Activated CD8-positive, alpha-beta memory T cell treated with anti-CD3 and anti-CD28 coated beads for 48 hours (primary cell): ENCODE results near the gene ZNF750.

Experiments
- DNase-seq, 3 experiments: peaks; one replicate each; pipeline ENCODE4 v3.0.0-alpha.2; 2020; ENCODE audit warnings: low read depth in 2 of 3, low spot score in 2 of 3

ZNF750 gene

GRCh38 chr17:82839617-82840292 lies at the start of gene ZNF750:
ZNF750 (minus strand) TSS chr17:82840022; CDS start chr17:82832454, 7,568 bp downstream.
- no peak for DNase-seq

- no peak for DNase-seq
Observed at GRCh38 chr17:82888583-82889495, 49.0 kb upstream of the ZNF750 start.

- no peak for DNase-seq
Observed at GRCh38 chr17:82887255-82888164, 47.7 kb upstream of the ZNF750 start.

GRCh38 chr17:82884970-82885353 lies 45.1 kb upstream of the ZNF750 start:
- DNase-seq, result peak in 1 of 3 experiments; percentile 33

GRCh38 chr17:82884341-82884969 lies 44.6 kb upstream of the ZNF750 start:
- DNase-seq, result no peak

DNA sequence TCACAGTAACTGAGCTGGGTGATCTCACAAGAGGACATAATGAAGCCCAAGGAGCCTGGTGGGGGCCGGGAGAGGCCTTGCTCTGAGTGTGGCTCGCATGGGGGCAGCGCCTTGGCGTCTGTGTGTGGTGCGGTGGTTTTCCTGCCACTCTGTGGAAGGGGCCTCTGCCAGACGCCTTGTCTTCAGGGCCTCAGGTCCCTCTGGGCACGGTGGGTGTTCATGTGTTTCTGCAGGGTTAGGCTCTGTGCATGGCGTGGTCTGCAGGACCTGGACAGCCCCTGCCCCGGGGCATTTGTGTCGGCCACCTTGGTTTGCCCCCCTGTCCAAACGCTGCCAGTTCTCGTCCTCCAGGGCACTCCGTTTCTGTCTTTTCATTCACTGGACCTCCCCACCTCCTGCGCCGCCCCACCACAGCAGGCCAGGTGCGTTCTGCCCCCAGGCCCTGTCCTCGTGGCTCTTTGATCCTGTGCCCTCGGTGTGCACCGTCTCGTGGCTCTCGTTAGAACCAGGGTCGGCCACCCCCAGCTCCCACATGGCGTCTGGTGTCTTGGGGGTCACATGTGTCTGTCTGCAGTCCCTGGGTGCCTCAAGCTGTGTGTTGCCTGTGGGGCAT lies 43.7 kb upstream of the ZNF750 start:
- no peak for DNase-seq

DNA sequence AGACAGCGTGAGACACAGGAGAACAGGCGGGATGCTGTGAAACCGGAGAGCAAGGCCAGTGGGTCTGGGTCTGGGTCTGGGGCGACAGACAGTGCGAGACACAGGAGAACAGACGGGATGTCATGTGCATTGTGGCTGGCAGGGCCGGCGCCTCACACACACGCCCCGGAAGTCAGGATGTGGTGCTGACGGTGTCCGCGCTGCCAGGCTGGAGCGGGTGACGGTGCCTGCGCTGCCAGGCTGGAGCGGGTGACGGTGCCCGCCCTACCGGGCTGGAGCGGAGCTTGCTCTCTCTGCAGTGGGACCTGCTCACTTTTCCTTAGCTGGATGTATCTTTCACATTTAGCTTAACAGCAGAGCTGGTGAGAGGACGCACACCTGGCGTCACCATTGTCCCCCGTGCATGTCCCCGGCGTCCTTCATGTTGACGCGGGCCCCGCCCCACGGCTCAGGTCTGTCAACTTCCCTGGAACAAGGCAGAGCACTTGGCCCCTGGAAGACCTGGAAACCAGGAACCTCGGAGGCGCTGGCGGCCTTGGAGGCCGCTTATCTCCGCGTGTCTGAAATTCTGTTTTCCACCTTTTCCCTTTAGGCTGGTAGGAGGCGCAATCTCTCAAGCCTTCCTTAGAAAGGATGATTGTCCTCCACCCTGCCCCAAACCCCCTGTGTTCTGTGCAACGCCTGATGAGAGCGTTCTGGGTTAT lies 43.0 kb upstream of the ZNF750 start:
- peak in 1 of 3 experiments; percentile 58 for DNase-seq

- no peak for DNase-seq
Observed at GRCh38 chr17:82881900-82882714, 42.3 kb upstream of the ZNF750 start.

DNA sequence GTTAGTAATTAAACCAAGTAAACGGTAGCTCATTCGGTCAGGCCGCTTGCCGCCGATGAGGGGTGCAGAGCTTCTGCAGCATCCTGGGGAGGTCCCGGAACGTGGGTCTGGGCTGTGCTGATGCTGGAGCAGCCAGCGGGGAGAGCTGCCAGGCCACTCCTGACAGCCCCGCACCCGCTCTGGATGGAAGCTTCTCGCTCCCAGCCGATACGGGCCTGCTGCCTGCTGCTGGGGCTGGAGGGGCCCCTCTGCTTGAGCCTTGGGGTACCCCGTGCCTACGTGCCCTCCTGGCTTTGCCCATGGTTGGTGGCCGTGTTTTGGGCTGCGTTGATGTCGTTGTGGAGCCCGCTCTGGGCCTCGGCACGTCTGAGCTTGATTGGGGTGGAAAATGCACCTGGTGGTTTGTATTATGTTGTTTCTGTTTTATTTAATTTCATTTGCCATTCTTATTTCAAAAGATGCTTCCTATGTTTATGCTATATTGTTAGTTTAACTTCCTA lies 41.6 kb upstream of the ZNF750 start:
- DNase-seq, result no peak

- DNase-seq, result no peak
Observed at GRCh38 chr17:82880620-82881323, 41.0 kb upstream of the ZNF750 start.

DNA sequence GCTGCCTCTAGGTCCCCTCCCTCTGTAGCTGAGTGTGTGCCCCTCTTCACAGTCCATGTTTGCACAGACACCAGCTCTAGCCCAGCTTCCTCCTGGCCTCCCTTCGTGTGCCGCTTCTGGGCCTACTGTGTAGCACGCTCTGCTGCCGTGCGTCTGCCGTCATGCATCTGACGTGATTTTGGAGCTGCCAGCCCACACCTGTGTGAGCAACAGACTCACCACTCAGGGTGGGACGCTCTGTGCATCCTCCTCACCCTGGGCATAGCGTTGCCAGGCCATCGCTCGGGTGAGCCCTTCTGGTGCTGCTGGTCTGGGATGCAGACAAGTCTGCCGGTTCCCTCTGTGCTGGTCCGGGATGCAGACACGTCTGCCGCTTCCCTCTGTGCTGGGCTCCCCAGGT lies 39.4 kb upstream of the ZNF750 start:
- no peak for DNase-seq

DNA sequence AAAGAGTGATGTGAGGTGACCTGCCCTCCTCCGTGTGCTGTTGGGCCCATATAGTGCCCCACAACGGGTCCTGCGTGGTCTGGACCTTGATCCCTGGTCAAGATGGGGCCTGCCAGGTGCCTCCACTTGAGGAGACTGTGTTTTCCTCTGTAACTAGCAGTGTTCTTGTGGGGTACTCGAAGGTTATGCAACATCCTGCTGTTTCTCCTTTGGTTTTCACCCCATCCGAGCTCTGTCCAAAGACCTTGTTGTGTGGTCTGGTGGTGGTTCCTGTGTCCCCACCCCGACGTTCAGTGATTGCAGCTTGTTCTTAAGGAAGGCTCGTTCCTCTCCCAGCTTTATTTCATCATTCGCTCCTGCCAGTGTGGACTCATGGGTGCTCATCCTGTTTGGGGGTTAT lies 38.7 kb upstream of the ZNF750 start:
- no peak for DNase-seq

- no peak for DNase-seq
Observed at GRCh38 chr17:82876602-82877379, 37.0 kb upstream of the ZNF750 start.

DNA sequence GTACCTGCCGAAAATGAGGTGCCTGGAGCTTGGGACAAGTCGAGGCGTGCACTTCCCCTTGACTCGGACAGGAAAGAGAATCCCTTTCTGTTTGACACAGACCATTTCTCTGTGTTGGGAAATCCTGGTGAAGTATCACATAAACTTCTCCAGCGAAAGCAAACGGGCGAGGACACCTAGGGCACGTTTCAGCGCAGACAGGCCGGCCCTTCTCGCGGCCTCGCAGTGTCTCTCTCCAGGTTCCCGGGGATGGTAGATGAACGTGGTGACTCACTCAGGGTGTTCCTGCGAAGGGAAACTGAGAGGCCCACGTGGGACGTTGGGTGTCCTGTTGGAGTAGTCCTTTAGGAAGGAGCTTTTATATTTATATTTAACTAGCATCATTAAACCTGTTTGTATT lies 36.3 kb upstream of the ZNF750 start:
- no peak for DNase-seq

DNA sequence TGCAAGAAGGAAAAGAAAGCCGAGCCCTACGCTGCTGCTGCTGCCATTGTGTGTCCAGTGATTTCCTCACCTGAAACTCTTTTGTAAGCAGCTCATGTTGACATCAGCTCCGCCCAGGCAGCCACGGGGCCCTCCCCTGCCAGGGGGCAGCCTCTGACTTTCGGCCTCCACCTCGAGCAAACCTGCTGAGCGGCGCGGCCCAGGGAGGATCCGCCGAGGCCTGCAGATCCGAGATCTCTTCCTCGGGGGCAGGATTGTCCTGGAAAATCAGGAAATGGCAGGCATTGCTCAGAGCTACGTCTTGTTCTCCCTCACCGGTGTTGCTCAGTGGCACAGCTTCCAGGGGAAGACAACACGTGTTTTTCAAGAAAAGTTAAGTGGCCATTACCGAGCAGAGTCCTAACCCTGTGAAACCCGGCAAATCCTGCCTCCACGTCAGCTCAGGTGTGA lies 35.6 kb upstream of the ZNF750 start:
- DNase-seq, result no peak

DNA sequence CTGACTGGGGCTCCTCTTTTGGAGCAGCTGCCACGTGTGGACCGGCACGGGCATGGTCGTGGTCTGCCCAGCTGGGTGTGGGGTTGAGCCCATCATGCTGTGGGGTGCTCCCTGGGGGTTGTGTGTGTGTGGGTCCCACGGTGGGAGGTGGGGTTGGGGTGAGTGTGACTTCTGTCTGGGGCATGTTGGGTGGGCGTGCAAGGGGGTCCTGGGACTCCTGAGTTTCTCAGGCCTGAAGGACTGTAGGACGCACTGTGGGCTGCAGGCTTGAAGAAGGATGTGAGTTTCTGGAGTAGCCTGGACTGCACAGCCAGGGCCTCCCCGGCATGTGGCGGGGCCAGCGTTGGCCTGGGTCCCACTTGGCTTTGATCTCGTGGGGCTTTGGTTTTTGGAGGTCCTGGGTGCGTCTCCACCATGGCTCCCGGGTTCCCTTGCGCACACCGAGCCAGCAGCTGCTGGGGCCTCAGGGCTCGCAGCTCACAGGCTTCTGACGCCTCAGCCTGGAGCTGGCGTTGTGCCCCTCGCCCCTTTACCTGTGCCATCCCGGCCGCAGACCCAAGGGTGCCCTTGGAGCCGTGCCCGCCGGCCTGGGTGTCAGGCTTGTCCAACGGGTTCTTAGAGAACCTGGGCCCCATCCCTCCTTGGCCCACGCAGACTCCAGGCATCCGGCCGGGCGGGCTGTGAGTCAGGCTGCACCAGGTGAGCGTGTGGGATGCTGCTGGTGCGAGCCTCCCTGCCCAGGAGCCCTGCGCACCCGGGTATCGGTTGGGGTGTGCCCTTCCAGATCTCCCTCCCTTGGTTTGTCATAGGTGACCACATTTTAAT lies 34.4 kb upstream of the ZNF750 start:
- DNase-seq, result no peak
